ENCODE data around the gene WWOX.

GRCh38 chr16:79097166-79097565, 997.7 kb downstream of the WWOX start:
- no peak for TF ChIP-seq CTCF (conservative IDR thresholded peaks at IDR 0.05; ENCODE audit: low read depth, low read length)
- TF ChIP-seq EZH2 (IDR thresholded peaks at IDR 0.05; ENCODE audit: low read length, unreplicated experiment) = no peak
